K562 (cell line): ENCODE measurements around the gene KRTAP19-3. TPM values are rescaled to one million over a fixed set of nuclear protein-coding genes. Genes with fewer than 3 reads are reported as not detected.

Experiments
- ATAC-seq: fragments of 200-7000 bp; cut with Tn5 transposase; 3 replicates; pipeline ENCODE4 v1.9.1; 2020; ENCODE audit warnings: moderate library complexity
- BruUV-seq: library from RNA; stranded (reverse); fragments of 400-500 nt; replicated peaks from 2 replicates; lab custom pipeline; 2021; lab: Mats Ljungman, UMichigan
- CTCF ChIA-PET: fragments of 300-600 bp; formaldehyde crosslinking; extraction: SDS; loops from one replicate; lab custom pipeline; 2021; ENCODE audit warnings: low intra/inter-chr PET ratio; lab: Yijun Ruan, JAX
- POLR2A ChIA-PET: fragments of 300-600, 350-650 bp; sonication (Branson Sonifier 250); formaldehyde crosslinking; extraction: SDS; loops from one replicate; lab custom pipeline; 2021; ENCODE audit warnings: antibody characterized with exemption, inconsistent platforms; lab: Yijun Ruan, JAX
- DNase-seq, 4 experiments: peaks; one replicate each; pipeline versions ENCODE4 v3.0.0 to v3.0.0-alpha.2; 2011 to 2018; ENCODE audit warnings: low spot score in 3 of 4, mixed read lengths in 3 of 4; ENCODE audit errors: extremely low read depth in 1 of 4
- FAIRE-seq: peaks from 2 replicates; lab custom pipeline; 2011; peaks lifted over from hg19 to GRCh38; lab: Jason Lieb, UNC
- H2AFZ ChIP-seq: 2 replicates; pipeline ENCODE4 v1.6.0; 2011; ENCODE audit warnings: low read depth, low read length, control low read depth, inconsistent platforms
- H3K27ac ChIP-seq: fragments of 200-600 bp; 3 replicates; pipeline ENCODE4 v1.8.0; 2011; ENCODE audit warnings: low read depth, mild to moderate bottlenecking, control low read depth, inconsistent platforms, low read length, moderate library complexity, mixed read lengths; ENCODE audit errors: extremely low read depth
- H3K27me3 ChIP-seq, 2 experiments: fragments of 300-600 bp in 1 of 2; 2 replicates in 1 of 2; 3 replicates in 1 of 2; pipeline versions ENCODE4 v1.6.0 to v1.8.0; 2011; ENCODE audit warnings: inconsistent platforms in 2 of 2, low read length in 2 of 2, mild to moderate bottlenecking in 1 of 2, mixed read lengths in 1 of 2, moderate library complexity in 1 of 2; ENCODE audit not compliant: control insufficient read depth in 2 of 2, insufficient read depth in 2 of 2
- H3K36me3 ChIP-seq: fragments of 300-600 bp; 3 replicates; pipeline ENCODE4 v1.8.0; 2011; ENCODE audit warnings: mild to moderate bottlenecking, low read length, inconsistent platforms; ENCODE audit not compliant: control insufficient read depth, insufficient read depth
- H3K4me1 ChIP-seq, 2 experiments: fragments of 200-600 bp in 1 of 2; replicated peaks in 1 of 2; 2 replicates in 1 of 2; 3 replicates in 1 of 2; pipeline versions ENCODE4 v1.5.1 to v1.8.0; 2011; ENCODE audit warnings: inconsistent platforms in 2 of 2, low read length in 2 of 2, mild to moderate bottlenecking in 1 of 2, mixed read lengths in 1 of 2, moderate library complexity in 1 of 2; ENCODE audit not compliant: control insufficient read depth in 2 of 2, insufficient read depth in 2 of 2
- H3K4me2 ChIP-seq: 2 replicates; pipeline ENCODE4 v1.6.1; 2011; ENCODE audit warnings: low read length, control low read depth, inconsistent platforms, mixed read lengths; ENCODE audit not compliant: insufficient read depth
- H3K4me3 ChIP-seq: fragments of 200-600 bp; sonication (generic), shearing (Covaris generic); 2 replicates; pipeline ENCODE4 v1.5.1; 2016; ENCODE audit warnings: control low read depth, inconsistent platforms
- H3K79me2 ChIP-seq: fragments of 200-600 bp; 3 replicates; pipeline ENCODE4 v1.8.0; 2011; ENCODE audit warnings: low read length, inconsistent platforms; ENCODE audit not compliant: control insufficient read depth, insufficient read depth
- H3K9ac ChIP-seq, 2 experiments: 2 replicates each; pipeline versions ENCODE4 v1.6.0 to v1.6.1; 2011; ENCODE audit warnings: low read depth in 2 of 2, low read length in 2 of 2, control low read depth in 1 of 2, inconsistent platforms in 1 of 2, mild to moderate bottlenecking in 1 of 2, mixed read lengths in 1 of 2; ENCODE audit not compliant: insufficient read depth in 1 of 2
- H3K9me1 ChIP-seq: one replicate; pipeline ENCODE4 v1.6.0; 2011; ENCODE audit warnings: inconsistent platforms, mild to moderate bottlenecking, low read length, moderate library complexity; ENCODE audit not compliant: control insufficient read depth, insufficient read depth
- H3K9me3 ChIP-seq: replicated peaks from 2 replicates; pipeline ENCODE4 v1.5.1; 2011; ENCODE audit warnings: low read depth, low read length, inconsistent platforms; ENCODE audit not compliant: control insufficient read depth, insufficient read depth
- H4K20me1 ChIP-seq: replicated peaks from 2 replicates; pipeline ENCODE4 v1.6.1; 2011; ENCODE audit warnings: low read length, inconsistent platforms, mixed read lengths; ENCODE audit not compliant: control insufficient read depth, insufficient read depth
- ASH1L ChIP-seq: fragments of 450-650 bp; IDR thresholded peaks from 2 replicates; pipeline ENCODE4 v1.6.1; 2018; ENCODE audit warnings: borderline replicate concordance, mild to moderate bottlenecking, low read depth; ENCODE audit not compliant: partially characterized antibody
- KDM5B ChIP-seq: fragments of 200-600 bp; sonication (generic); IDR thresholded peaks from 2 replicates; pipeline ENCODE4 v1.6.1; 2012; ENCODE audit warnings: low read depth, mild to moderate bottlenecking, moderate library complexity, low read length, control low read depth, inconsistent platforms; ENCODE audit not compliant: insufficient replicate concordance
- PTRF ChIP-seq: fragments of 450-650 bp; IDR thresholded peaks from 2 replicates; pipeline ENCODE4 v1.6.1; 2016; ENCODE audit warnings: mild to moderate bottlenecking, missing genetic modification characterization, missing compliant biosample characterization
- TRIM28 ChIP-seq: fragments of 450-650 bp; IDR thresholded peaks from 2 replicates; pipeline ENCODE4 v1.6.1; 2017
- ZBTB40 ChIP-seq, 2 experiments: fragments of 450-650 bp in 1 of 2; sonication (generic) in 1 of 2; formaldehyde crosslinking in 1 of 2; IDR thresholded peaks; 2 replicates each; pipeline versions ENCODE4 v1.7.1 to v1.9.0; 2016 to 2022; ENCODE audit warnings: inconsistent platforms in 1 of 2, mild to moderate bottlenecking in 1 of 2, missing genetic modification reagents in 1 of 2
- in situ Hi-C: fragments of 300-500 bp; cut with MboI; formaldehyde crosslinking; loops from 4 replicates; pipeline ENCODE4 v1.15.0; 2018; ENCODE audit warnings: inconsistent platforms, mixed read lengths
- intact Hi-C: fragments of 100-400 bp; cut with micrococcal nuclease; formaldehyde crosslinking; loops from 2 replicates; pipeline ENCODE4 v1.14.2; 2022
- polyA plus RNA-seq, 8 experiments: library from polyadenylated mRNA; depleted of rRNA in 4 of 8; stranded (reverse) in 5 of 8; unstranded in 3 of 8; fragments of >200 nt; fragmentation: Nextera tagmentation in 2 of 8; fragmentation: Illumina TruSeq in 1 of 8; extraction: Ambion mirVana in 2 of 8; extraction: Trizol in 1 of 8; gene quantifications; 2 replicates each; pipeline versions ENCODE4 v1.2.1 to v1.2.3, GENCODE V29; 2011 to 2014; ENCODE audit warnings: inconsistent platforms in 1 of 8, missing spikeins in 1 of 8
- total RNA-seq, 7 experiments: library from RNA; depleted of rRNA in 6 of 7; stranded (reverse); fragments of >200 nt in 6 of 7; fragmentation: Illumina TruSeq in 2 of 7; extraction: Trizol in 2 of 7; gene quantifications; 2 replicates each; pipeline versions ENCODE4 v1.2.1 to v1.2.3, GENCODE V29; 2011 to 2021; ENCODE audit warnings: low replicate concordance in 1 of 7
- TF ChIP-seq, protein P1 (sequence below), 2 experiments: fragments of 450-650 bp; IDR thresholded peaks; 2 replicates each; pipeline ENCODE4 v1.6.1; 2018; ENCODE audit warnings: mild to moderate bottlenecking in 2 of 2, low read depth in 1 of 2; ENCODE audit not compliant: partially characterized antibody in 2 of 2
- TF ChIP-seq, protein P2 (sequence below): fragments of 450-650 bp; conservative IDR thresholded peaks from 2 replicates; pipeline ENCODE4 v1.6.1; 2016; ENCODE audit warnings: missing genetic modification characterization, low read depth, mild to moderate bottlenecking, control low read depth, missing compliant biosample characterization

KRTAP19-3 gene
- total and polyA plus RNA-seq, 9 of the 15 experiments (the other 6 are each of a cell fraction or from before 2014, with no cell fraction given): not detected

GRCh38 chr21:30443226-30443625, 48.6 kb downstream of the KRTAP19-3 start:
- no peak for FAIRE-seq
- ATAC-seq: no peak
- Histone ChIP-seq H3K4me2 (no peak overlapping the region), H3K79me2 (no peaks in the 10 kb centered on the region), H4K20me1 (no peaks in the 10 kb centered on the region), H3K9me3 (no peaks in the 10 kb centered on the region; the same call in 1 of the 2 replicates), H3K9me1 (no peaks in the 10 kb centered on the region), H2AFZ (no peak overlapping the region), H3K27me3 (no peaks in the 10 kb centered on the region), H3K4me1 (no peaks in the 10 kb centered on the region), H3K36me3 (no peaks in the 10 kb centered on the region), H3K27ac (no peak overlapping the region), H3K9ac (no peak overlapping the region), H3K4me3 (no peak overlapping the region)
- DNase-seq: no peak
- POLR2A ChIA-PET: no interaction called here
- intact Hi-C loops: no loop called here
- BruUV-seq: no TSS peak
- TF ChIP-seq ASH1L (no peak), ZBTB40 (IDR thresholded peaks at IDR 0.05) (no peak), ZBTB40 (CRISPR knock-in tag; IDR thresholded peaks at IDR 0.05) (no peak), TRIM28 (no peak), KDM5B (no peak), PTRF (tag) (no peak)
- TF ChIP-seq, protein P1, sequence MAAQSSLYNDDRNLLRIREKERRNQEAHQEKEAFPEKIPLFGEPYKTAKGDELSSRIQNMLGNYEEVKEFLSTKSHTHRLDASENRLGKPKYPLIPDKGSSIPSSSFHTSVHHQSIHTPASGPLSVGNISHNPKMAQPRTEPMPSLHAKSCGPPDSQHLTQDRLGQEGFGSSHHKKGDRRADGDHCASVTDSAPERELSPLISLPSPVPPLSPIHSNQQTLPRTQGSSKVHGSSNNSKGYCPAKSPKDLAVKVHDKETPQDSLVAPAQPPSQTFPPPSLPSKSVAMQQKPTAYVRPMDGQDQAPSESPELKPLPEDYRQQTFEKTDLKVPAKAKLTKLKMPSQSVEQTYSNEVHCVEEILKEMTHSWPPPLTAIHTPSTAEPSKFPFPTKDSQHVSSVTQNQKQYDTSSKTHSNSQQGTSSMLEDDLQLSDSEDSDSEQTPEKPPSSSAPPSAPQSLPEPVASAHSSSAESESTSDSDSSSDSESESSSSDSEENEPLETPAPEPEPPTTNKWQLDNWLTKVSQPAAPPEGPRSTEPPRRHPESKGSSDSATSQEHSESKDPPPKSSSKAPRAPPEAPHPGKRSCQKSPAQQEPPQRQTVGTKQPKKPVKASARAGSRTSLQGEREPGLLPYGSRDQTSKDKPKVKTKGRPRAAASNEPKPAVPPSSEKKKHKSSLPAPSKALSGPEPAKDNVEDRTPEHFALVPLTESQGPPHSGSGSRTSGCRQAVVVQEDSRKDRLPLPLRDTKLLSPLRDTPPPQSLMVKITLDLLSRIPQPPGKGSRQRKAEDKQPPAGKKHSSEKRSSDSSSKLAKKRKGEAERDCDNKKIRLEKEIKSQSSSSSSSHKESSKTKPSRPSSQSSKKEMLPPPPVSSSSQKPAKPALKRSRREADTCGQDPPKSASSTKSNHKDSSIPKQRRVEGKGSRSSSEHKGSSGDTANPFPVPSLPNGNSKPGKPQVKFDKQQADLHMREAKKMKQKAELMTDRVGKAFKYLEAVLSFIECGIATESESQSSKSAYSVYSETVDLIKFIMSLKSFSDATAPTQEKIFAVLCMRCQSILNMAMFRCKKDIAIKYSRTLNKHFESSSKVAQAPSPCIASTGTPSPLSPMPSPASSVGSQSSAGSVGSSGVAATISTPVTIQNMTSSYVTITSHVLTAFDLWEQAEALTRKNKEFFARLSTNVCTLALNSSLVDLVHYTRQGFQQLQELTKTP (IDR thresholded peaks at IDR 0.05; ENCODE audit: low read depth in 1 of 2, partially characterized antibody in 2 of 2): no peak
- TF ChIP-seq, protein P2, sequence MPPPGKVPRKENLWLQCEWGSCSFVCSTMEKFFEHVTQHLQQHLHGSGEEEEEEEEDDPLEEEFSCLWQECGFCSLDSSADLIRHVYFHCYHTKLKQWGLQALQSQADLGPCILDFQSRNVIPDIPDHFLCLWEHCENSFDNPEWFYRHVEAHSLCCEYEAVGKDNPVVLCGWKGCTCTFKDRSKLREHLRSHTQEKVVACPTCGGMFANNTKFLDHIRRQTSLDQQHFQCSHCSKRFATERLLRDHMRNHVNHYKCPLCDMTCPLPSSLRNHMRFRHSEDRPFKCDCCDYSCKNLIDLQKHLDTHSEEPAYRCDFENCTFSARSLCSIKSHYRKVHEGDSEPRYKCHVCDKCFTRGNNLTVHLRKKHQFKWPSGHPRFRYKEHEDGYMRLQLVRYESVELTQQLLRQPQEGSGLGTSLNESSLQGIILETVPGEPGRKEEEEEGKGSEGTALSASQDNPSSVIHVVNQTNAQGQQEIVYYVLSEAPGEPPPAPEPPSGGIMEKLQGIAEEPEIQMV (tag): no peak
- CTCF ChIA-PET: no interaction called here
- in situ Hi-C loops: no loop called here
